ENCODE data around the gene CEP120.
A peak's percentile ranks its signal among the peaks of the same experiment; 100 is the strongest.

CEP120 gene

DNA sequence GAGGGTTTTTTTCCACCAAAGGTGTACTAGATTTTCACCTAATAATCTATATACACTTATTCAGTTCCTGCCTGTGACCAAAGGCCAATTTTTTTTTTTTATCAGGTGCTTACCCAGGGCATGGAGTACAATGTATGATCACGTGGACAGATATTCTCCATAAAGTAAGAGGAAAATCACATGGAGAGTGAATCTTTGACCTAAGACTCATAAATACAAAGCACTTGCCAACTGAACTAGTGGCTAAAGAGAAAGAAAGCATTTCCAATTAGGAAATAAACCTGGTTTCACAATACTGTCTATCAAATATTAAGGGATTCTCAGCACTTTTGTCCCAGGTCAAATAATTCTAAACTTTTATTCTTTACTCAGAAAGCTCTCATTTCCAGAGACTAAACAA lies 33.0 kb upstream of the CEP120 start:
- Histone ChIP-seq H3K4me3 (ENCODE audit: low read depth, low read length) (no peak overlapping the region), H3K9me3 (ENCODE audit: severe bottlenecking) (no peaks in the 10 kb centered on the region), H3K27ac (peak overlapping the region; percentile 74; the same call in 1 of the 2 replicates), H3K36me3 (no peaks in the 10 kb centered on the region), H3K27me3 (ENCODE audit: insufficient read depth, low read depth, severe bottlenecking) (no peaks in the 10 kb centered on the region)
- TF ChIP-seq, protein P1, sequence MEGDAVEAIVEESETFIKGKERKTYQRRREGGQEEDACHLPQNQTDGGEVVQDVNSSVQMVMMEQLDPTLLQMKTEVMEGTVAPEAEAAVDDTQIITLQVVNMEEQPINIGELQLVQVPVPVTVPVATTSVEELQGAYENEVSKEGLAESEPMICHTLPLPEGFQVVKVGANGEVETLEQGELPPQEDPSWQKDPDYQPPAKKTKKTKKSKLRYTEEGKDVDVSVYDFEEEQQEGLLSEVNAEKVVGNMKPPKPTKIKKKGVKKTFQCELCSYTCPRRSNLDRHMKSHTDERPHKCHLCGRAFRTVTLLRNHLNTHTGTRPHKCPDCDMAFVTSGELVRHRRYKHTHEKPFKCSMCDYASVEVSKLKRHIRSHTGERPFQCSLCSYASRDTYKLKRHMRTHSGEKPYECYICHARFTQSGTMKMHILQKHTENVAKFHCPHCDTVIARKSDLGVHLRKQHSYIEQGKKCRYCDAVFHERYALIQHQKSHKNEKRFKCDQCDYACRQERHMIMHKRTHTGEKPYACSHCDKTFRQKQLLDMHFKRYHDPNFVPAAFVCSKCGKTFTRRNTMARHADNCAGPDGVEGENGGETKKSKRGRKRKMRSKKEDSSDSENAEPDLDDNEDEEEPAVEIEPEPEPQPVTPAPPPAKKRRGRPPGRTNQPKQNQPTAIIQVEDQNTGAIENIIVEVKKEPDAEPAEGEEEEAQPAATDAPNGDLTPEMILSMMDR (IDR thresholded peaks at IDR 0.05; ENCODE audit: low read depth, low read length) = no peak
- DNase-seq = no peak

- TF ChIP-seq, protein P1 (IDR thresholded peaks at IDR 0.05; ENCODE audit: low read depth, low read length) = no peak
- H3K36me3 ChIP-seq = no peaks in the 10 kb centered on the region
- peak overlapping the region; percentile 74 for H3K27ac ChIP-seq
- H3K9me3 ChIP-seq (ENCODE audit: severe bottlenecking) = no peaks in the 10 kb centered on the region
- H3K4me3 ChIP-seq (ENCODE audit: low read depth, low read length) = no peak overlapping the region
- H3K27me3 ChIP-seq (ENCODE audit: insufficient read depth, low read depth, severe bottlenecking) = no peaks in the 10 kb centered on the region
- no peak for DNase-seq
These were observed 32.4 kb upstream of the CEP120 start for GRCh38 chr5:123455640-123456039.

GRCh38 chr5:123455095-123455494 lies 31.9 kb upstream of the CEP120 start:
- H3K9me3 ChIP-seq (ENCODE audit: severe bottlenecking) = no peaks in the 10 kb centered on the region
- H3K36me3 ChIP-seq = no peaks in the 10 kb centered on the region
- H3K4me3 ChIP-seq (ENCODE audit: low read depth, low read length) = no peak overlapping the region
- H3K27ac ChIP-seq = peak overlapping the region; percentile 77
- TF ChIP-seq, protein P1 (IDR thresholded peaks at IDR 0.05; ENCODE audit: low read depth, low read length) = no peak
- DNase-seq = peak; percentile 57
- no peaks in the 10 kb centered on the region for H3K27me3 ChIP-seq (ENCODE audit: insufficient read depth, low read depth, severe bottlenecking)

DNA sequence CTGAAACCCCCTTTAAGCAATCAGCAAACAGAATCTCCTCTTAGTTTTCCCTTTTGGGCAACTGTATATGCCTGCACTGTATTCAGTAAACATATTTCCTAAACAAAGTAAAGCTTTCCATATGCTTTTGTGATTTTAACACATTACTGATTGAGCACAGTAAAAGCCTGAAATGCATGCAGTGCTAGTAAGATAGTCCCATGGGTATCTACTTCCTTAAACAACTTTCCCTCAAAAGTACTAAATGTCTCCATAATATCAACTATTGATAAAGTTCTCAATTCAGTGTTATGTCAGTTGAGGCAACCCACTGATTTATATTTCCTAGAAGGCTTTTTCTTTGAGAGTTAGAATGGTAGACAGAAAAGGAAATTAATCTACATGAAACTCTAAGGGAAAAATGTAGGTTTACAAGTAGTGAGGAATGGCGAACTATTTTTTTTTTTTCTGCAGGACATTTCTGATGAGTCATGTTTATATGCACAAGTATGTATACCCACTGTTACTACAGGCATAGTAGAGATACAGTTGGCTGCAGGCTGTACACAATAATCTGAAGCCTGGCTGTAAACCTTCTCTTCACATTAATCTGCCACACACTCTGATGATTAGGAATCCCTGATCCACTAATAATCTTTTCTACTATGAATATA lies 31.2 kb upstream of the CEP120 start:
- H3K4me3 ChIP-seq (ENCODE audit: low read depth, low read length) = no peak overlapping the region
- no peaks in the 10 kb centered on the region for H3K9me3 ChIP-seq (ENCODE audit: severe bottlenecking)
- TF ChIP-seq, protein P1 (IDR thresholded peaks at IDR 0.05; ENCODE audit: low read depth, low read length) = no peak
- H3K27me3 ChIP-seq (ENCODE audit: insufficient read depth, low read depth, severe bottlenecking) = no peaks in the 10 kb centered on the region
- H3K27ac ChIP-seq = peak overlapping the region; percentile 77
- DNase-seq = peak; percentile 21
- H3K36me3 ChIP-seq = no peaks in the 10 kb centered on the region

DNA sequence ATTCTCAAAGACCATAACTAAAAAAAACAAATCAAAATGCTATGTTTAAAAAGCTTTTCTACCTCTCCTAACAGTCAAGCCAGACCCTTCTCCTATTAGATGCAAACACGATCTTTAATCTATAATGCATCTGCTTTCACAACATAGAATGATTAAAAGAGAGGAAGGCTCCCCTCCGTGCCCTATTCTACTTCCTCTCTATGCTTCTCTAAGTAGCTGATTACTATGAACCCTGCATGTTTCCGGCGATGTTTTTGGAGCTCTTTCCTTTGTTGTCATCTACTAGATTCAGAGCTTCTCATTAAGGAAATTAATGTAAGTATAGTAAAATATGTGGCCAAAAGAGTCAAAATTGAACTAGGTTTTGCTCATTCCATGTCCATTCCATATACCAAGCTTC lies 29.2 kb upstream of the CEP120 start:
- no peak overlapping the region for H3K4me3 ChIP-seq (ENCODE audit: low read depth, low read length)
- no peak overlapping the region for H3K27ac ChIP-seq
- TF ChIP-seq, protein P1 (IDR thresholded peaks at IDR 0.05; ENCODE audit: low read depth, low read length) = no peak
- H3K36me3 ChIP-seq = no peaks in the 10 kb centered on the region
- no peak for DNase-seq
- H3K27me3 ChIP-seq (ENCODE audit: insufficient read depth, low read depth, severe bottlenecking) = no peaks in the 10 kb centered on the region
- H3K9me3 ChIP-seq (ENCODE audit: severe bottlenecking) = no peaks in the 10 kb centered on the region

GRCh38 chr5:123451047-123451446 lies 27.8 kb upstream of the CEP120 start:
- DNase-seq = no peak
- H3K4me3 ChIP-seq (ENCODE audit: low read depth, low read length) = no peak overlapping the region
- H3K36me3 ChIP-seq = no peaks in the 10 kb centered on the region
- no peaks in the 10 kb centered on the region for H3K9me3 ChIP-seq (ENCODE audit: severe bottlenecking)
- peak overlapping the region; percentile 64 for H3K27ac ChIP-seq
- H3K27me3 ChIP-seq (ENCODE audit: insufficient read depth, low read depth, severe bottlenecking) = no peaks in the 10 kb centered on the region
- TF ChIP-seq, protein P1 (IDR thresholded peaks at IDR 0.05; ENCODE audit: low read depth, low read length) = no peak

Measured in WERI-Rb-1 (cell line).